Measurements from ENCODE around the gene HES5.

The HES5 gene

DNA sequence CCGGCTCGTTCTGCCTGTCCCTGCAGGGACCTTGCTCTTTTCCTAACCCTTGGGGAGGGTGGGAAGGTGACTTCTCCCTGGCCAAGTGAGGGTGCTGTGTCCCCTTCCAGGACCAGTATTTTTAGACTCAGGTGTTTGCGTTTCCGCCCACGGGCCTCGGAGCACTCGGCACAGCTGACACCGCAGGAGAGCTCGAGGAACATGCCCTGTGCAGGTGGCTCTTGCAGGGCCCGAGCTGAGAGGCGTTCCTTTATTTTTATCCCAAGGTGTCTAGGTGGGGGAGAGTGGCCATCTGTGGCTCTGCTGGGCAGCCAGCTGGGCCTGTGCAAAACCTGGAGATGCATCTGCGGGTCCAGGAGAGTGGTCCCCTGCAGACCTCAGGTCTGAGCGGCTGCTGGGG lies 38.0 kb downstream of the HES5 start:
- Histone ChIP-seq H3K4me3 (IDR thresholded peaks at IDR 0.05; ENCODE audit: insufficient read depth, low read depth, low read length) (no peak overlapping the region), H3K4me2 (no peak overlapping the region), H4K20me1 (ENCODE audit: insufficient read depth) (no peaks in the 10 kb centered on the region), H3K9ac (no peak overlapping the region), H3K27ac (no peak overlapping the region), H2AFZ (ENCODE audit: low read depth) (no peak overlapping the region), H3K4me1 (ENCODE audit: low read depth, poor library complexity, severe bottlenecking) (no peaks in the 10 kb centered on the region), H3K36me3 (ENCODE audit: insufficient read depth) (no peaks in the 10 kb centered on the region), H3K27me3 (ENCODE audit: insufficient read depth, low read depth) (peaks cover 95% of the 10 kb centered on the region), H3K79me2 (ENCODE audit: insufficient read depth, low read depth) (no peaks in the 10 kb centered on the region)
- TF ChIP-seq, protein P1, sequence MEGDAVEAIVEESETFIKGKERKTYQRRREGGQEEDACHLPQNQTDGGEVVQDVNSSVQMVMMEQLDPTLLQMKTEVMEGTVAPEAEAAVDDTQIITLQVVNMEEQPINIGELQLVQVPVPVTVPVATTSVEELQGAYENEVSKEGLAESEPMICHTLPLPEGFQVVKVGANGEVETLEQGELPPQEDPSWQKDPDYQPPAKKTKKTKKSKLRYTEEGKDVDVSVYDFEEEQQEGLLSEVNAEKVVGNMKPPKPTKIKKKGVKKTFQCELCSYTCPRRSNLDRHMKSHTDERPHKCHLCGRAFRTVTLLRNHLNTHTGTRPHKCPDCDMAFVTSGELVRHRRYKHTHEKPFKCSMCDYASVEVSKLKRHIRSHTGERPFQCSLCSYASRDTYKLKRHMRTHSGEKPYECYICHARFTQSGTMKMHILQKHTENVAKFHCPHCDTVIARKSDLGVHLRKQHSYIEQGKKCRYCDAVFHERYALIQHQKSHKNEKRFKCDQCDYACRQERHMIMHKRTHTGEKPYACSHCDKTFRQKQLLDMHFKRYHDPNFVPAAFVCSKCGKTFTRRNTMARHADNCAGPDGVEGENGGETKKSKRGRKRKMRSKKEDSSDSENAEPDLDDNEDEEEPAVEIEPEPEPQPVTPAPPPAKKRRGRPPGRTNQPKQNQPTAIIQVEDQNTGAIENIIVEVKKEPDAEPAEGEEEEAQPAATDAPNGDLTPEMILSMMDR (conservative IDR thresholded peaks at IDR 0.05; ENCODE audit: low read depth, low read length), result no peak

DNA sequence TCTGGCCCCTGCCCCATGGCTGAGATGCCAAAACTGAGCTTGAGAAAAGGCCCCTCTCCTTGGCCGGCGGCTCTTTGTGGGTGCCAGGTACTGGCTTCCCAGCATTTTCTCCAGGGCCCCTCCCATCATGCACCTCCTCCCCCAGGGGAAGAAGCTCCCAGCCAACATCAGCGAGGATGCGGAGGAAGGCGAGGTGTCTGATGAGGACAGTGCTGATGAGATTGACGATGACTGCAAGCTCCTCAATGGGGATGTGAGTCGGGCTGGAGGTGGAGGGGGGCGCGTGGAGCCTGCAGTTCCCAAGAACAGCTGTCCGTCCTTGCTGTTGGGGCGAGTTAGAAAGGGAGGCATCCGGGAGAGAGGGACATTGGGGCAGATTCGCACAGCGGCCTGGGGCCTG lies 40.4 kb downstream of the HES5 start:
- H3K4me3 ChIP-seq (IDR thresholded peaks at IDR 0.05; ENCODE audit: insufficient read depth, low read depth, low read length), result no peak overlapping the region
- H3K4me1 ChIP-seq (ENCODE audit: low read depth, poor library complexity, severe bottlenecking), result no peaks in the 10 kb centered on the region
- no peak overlapping the region for H3K4me2 ChIP-seq
- H3K9ac ChIP-seq, result no peak overlapping the region
- H3K27me3 ChIP-seq (ENCODE audit: insufficient read depth, low read depth), result peaks cover 91% of the 10 kb centered on the region
- H3K79me2 ChIP-seq (ENCODE audit: insufficient read depth, low read depth), result no peaks in the 10 kb centered on the region
- H3K27ac ChIP-seq, result no peak overlapping the region
- TF ChIP-seq, protein P1 (conservative IDR thresholded peaks at IDR 0.05; ENCODE audit: low read depth, low read length), result no peak
- no peak overlapping the region for H2AFZ ChIP-seq (ENCODE audit: low read depth)
- no peaks in the 10 kb centered on the region for H3K36me3 ChIP-seq (ENCODE audit: insufficient read depth)
- no peaks in the 10 kb centered on the region for H4K20me1 ChIP-seq (ENCODE audit: insufficient read depth)

DNA sequence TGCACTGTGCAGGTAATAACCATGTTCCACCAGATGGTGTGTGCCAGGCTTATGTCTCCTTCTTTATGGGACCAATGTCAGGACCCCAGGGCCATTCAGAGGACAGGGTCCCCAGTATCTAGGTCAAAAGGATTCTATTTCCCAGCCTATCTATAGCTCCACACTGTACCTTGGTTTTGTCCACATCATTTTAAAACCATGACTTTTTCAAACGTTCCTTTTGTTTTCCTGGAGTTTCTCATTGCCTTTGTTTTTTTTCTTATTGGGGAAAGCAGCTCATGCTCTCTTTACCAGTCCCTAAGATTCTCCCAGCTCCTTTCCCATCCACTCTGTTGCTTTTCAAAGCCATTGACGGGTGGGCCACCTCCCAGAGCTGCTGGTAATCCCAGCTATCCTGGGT lies 41.4 kb downstream of the HES5 start:
- no peaks in the 10 kb centered on the region for H4K20me1 ChIP-seq (ENCODE audit: insufficient read depth)

DNA sequence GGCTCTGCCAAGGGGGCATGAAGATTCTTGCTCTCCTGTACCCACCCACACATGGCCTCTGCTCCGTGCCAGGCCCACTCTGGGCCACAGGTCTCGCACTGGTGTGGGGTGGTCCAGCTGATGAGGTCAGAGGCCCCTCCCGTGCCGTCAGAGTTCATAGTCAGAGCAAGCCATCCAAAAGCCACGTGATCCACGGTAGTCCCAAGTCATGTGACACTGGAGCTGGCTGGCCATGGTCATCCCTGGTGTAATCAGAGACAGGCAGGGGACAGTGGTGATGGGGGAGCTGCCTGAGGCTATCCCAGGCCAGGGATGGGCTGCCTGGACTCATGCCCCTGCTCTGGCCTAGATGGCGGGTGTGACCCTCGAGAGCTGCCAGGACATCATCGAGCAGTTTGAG lies 43.5 kb downstream of the HES5 start:
- TF ChIP-seq, protein P1 (conservative IDR thresholded peaks at IDR 0.05; ENCODE audit: low read depth, low read length), result no peak
- Histone ChIP-seq H3K36me3 (ENCODE audit: insufficient read depth) (no peaks in the 10 kb centered on the region), H3K4me3 (IDR thresholded peaks at IDR 0.05; ENCODE audit: insufficient read depth, low read depth, low read length) (no peak overlapping the region), H3K27ac (no peak overlapping the region), H4K20me1 (ENCODE audit: insufficient read depth) (no peaks in the 10 kb centered on the region), H3K9ac (no peak overlapping the region), H3K27me3 (ENCODE audit: insufficient read depth, low read depth) (peaks cover 70% of the 10 kb centered on the region), H3K4me2 (no peak overlapping the region), H2AFZ (ENCODE audit: low read depth) (no peak overlapping the region), H3K79me2 (ENCODE audit: insufficient read depth, low read depth) (no peaks in the 10 kb centered on the region), H3K4me1 (ENCODE audit: low read depth, poor library complexity, severe bottlenecking) (no peaks in the 10 kb centered on the region)

More for the DNA sequence above, 41.4 kb downstream of the HES5 start:
- peaks cover 90% of the 10 kb centered on the region for H3K27me3 ChIP-seq (ENCODE audit: insufficient read depth, low read depth)
- no peaks in the 10 kb centered on the region for H3K79me2 ChIP-seq (ENCODE audit: insufficient read depth, low read depth)
- no peak overlapping the region for H2AFZ ChIP-seq (ENCODE audit: low read depth)
- no peak overlapping the region for H3K4me3 ChIP-seq (IDR thresholded peaks at IDR 0.05; ENCODE audit: insufficient read depth, low read depth, low read length)
- TF ChIP-seq, protein P1 (conservative IDR thresholded peaks at IDR 0.05; ENCODE audit: low read depth, low read length), result no peak
- no peak overlapping the region for H3K4me2 ChIP-seq
- no peaks in the 10 kb centered on the region for H3K36me3 ChIP-seq (ENCODE audit: insufficient read depth)
- H3K4me1 ChIP-seq (ENCODE audit: low read depth, poor library complexity, severe bottlenecking), result no peaks in the 10 kb centered on the region
- H3K27ac ChIP-seq, result no peak overlapping the region
- no peak overlapping the region for H3K9ac ChIP-seq

All from KMS-11 (cell line).